ENCODE results near the gene GALE. TPM values are rescaled to one million over a fixed set of nuclear protein-coding genes. Genes with fewer than 3 reads are reported as not detected.

The GALE gene
- total and polyA plus RNA-seq, 2 of the 13 experiments (the other 11 are each of a cell fraction or from before 2014, with no cell fraction given) = 85.2 to 88.4 TPM

DNA sequence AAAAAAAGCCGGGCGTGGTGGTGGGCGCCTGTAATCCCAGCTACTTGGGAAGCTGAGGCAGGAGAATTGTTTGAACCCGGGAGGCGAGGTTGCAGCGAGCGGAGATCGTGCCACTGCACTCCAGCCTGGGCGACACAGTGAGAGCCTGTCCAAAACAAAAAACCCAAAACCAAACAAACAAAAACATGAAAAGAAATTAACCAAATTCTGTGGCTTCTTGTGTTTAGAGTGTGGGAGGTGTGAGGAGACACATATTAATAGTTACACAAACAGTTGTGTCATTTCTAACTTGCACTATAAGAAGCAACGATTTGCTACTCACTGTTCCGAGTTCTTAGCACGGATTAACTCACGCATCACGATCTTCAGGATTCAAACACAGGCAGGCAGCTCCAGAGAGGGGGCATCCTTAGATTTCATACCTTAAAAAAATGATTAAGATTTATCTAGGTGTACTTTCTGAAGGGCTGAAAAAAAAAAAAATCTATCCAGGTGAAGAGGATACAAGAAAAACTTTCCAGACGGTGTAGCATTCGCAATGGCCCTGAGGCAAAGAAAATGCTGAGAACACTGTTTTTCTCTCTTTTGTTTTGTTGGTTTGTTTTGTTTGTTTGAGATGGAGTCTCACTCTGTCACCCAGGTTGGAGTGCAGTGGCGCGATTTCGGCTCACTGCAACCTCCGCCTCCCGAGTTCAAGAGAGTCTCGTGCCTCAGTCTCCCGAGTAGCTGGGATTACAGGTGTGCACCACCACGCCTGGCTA, 25.4 kb upstream of the GALE start:
- Histone ChIP-seq H4K20me1 (ENCODE audit: insufficient read depth, low read length) (no peaks in the 10 kb centered on the region), H2AFZ (ENCODE audit: low read length) (peak overlapping the region; percentile 84), H3K9me3 (ENCODE audit: low read length) (no peaks in the 10 kb centered on the region), H3K36me3 (replicated peaks in 1 of 2; ENCODE audit: control insufficient read depth in 1 of 2, insufficient read depth in 2 of 2, low read length in 2 of 2) (no peaks in the 10 kb centered on the region), H3K79me2 (ENCODE audit: insufficient read depth, low read length) (peaks cover 14% of the 10 kb centered on the region), H3K27ac (ENCODE audit: extremely low read length, insufficient read depth, low read length) (peak overlapping the region; percentile 99), H3K4me1 (ENCODE audit: insufficient read depth, low read length) (peaks cover 31% of the 10 kb centered on the region), H3K4me3 (replicated peaks in 1 of 3; ENCODE audit: insufficient read depth in 1 of 3, low read depth in 2 of 3, low read length in 3 of 3) (peak overlapping the region; percentile 90 to 100 (median 99)), H3K27me3 (ENCODE audit: control insufficient read depth in 1 of 2, insufficient read depth in 2 of 2, low read length in 2 of 2) (no peaks in the 10 kb centered on the region; a peak in 1 of 5 replicates), H3K9ac (ENCODE audit: insufficient read depth, low read depth, low read length) (peak overlapping the region; percentile 100), H3K4me2 (ENCODE audit: low read depth, low read length) (peak overlapping the region; percentile 89)
- ATAC-seq (0 out of 3 replicates have a peak, but pooled peaks have one; percentile 19), DNase-seq (ENCODE audit: low spot score) (no peak), FAIRE-seq (no peak)
- TF ChIP-seq ZMYM2 (CRISPR knock-in tag; IDR thresholded peaks at IDR 0.05) (no peak), ZNF460 (CRISPR knock-in tag; IDR thresholded peaks at IDR 0.05; ENCODE audit: borderline replicate concordance) (peak; percentile 47; the same call in 1 of the 2 replicates), ZBTB38 (CRISPR knock-in tag; IDR thresholded peaks at IDR 0.05) (peak; percentile 41; the same call in 1 of the 2 replicates)
- WGBS (ENCODE audit: low lambda C conversion rate) = 29% methylated on average over 24 of the region's 24 CpGs
- POLR2A ChIA-PET = interaction anchor here (0.6 to 5.2 kb wide), 23 partner anchors 13 to 482 kb away, joined by 3 to 71 read pairs (median 4); partner anchors contain the start of genes GALE, HNRNPR, LYPLA2 and PITHD1
- no TSS peak for BruUV-seq (replicated peaks)
- in situ Hi-C loops (cut with HindIII; ENCODE audit: extremely low pct_ligation_motif_present, low pct_unique_long_range_greater_than_20kb) = no loop called here
- intact Hi-C loops (cut with micrococcal nuclease; ENCODE audit: unreplicated experiment) = no loop called here
- CTCF ChIA-PET (ENCODE audit: low intra/inter-chr PET ratio, low total read pairs) = no interaction called here

DNA sequence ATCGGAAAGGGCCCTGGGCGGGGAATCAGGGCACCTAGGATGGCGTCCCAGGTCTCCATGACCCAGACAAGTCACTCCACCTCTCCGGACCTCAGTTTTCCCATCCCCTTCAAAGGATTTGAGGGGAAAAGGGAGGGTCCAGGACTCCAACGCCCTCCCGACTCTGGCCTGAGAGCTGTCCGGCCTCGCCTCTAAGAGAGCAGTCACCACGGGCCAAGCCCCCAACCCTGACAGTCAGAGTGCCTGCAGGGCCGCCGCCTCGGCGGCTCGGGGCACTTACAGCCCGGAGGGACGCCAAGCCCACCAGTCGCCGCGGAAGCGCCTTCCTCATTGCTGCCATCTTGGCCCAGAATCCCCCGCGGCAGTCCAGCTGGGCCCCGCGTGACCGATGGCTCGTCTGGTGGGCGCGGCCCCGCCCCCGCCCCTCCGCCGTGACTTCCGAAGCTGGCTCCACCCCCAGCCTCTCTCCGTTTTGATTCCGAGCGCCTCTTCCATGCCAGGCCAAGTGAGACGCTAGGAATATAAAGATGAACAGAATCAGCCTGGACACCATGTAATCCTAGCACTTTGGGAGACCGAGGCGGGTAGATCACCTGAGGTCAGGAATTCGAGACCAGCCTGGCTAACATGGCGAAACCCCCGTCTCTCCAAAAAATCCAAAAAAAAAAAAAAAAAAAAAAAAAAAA, 24.7 kb upstream of the GALE start, which contains the start of gene HMGCL:
HMGCL (minus strand) TSS at position 354 of the 686 bp plus-strand sequence; CDS start at position 340, 14 bp downstream.
- 2% methylated on average over 12 of the region's 42 CpGs for WGBS (ENCODE audit: low lambda C conversion rate)
- BruUV-seq (replicated peaks) = TSS peak; percentile 92
- Histone ChIP-seq H3K27ac (ENCODE audit: extremely low read length, insufficient read depth, low read length) (peak within 1 kb of the TSS; percentile 99), H3K27me3 (ENCODE audit: control insufficient read depth in 1 of 2, insufficient read depth in 2 of 2, low read length in 2 of 2) (no peaks in the 10 kb centered on the region; a peak in 1 of 5 replicates), H3K9ac (ENCODE audit: insufficient read depth, low read depth, low read length) (peak within 1 kb of the TSS; percentile 100), H3K4me1 (ENCODE audit: insufficient read depth, low read length) (peaks cover 24% of the 10 kb centered on the region), H3K36me3 (replicated peaks in 1 of 2; ENCODE audit: control insufficient read depth in 1 of 2, insufficient read depth in 2 of 2, low read length in 2 of 2) (no peaks in the 10 kb centered on the region), H3K4me3 (replicated peaks in 1 of 3; ENCODE audit: insufficient read depth in 1 of 3, low read depth in 2 of 3, low read length in 3 of 3) (peak within 1 kb of the TSS; percentile 90 to 100 (median 99)), H3K79me2 (ENCODE audit: insufficient read depth, low read length) (peaks cover 14% of the 10 kb centered on the region), H2AFZ (ENCODE audit: low read length) (peak within 1 kb of the TSS; percentile 84), H3K4me2 (ENCODE audit: low read depth, low read length) (peak within 1 kb of the TSS; percentile 89), H4K20me1 (ENCODE audit: insufficient read depth, low read length) (no peaks in the 10 kb centered on the region), H3K9me3 (ENCODE audit: low read length) (no peaks in the 10 kb centered on the region)
- intact Hi-C loops (cut with micrococcal nuclease; ENCODE audit: unreplicated experiment) (no loop called here), in situ Hi-C loops (cut with HindIII; ENCODE audit: extremely low pct_ligation_motif_present, low pct_unique_long_range_greater_than_20kb) (no loop called here)
- FAIRE-seq (peak; percentile 18), DNase-seq (ENCODE audit: low spot score) (peak; percentile 80), ATAC-seq (peak; percentile 94)
- POLR2A ChIA-PET = interaction anchor here (0.6 to 5.2 kb wide), 29 partner anchors 13 to 481 kb away, joined by 3 to 71 read pairs (median 4); partner anchors contain the start of genes ELOA, GALE, HNRNPR and LYPLA2
- CTCF ChIA-PET (ENCODE audit: low intra/inter-chr PET ratio, low total read pairs) = interaction anchor here (0.8 kb wide), 1 partner anchor 43 kb away, joined by 3 read pairs; the partner anchor contains the start of gene FUCA1
- TF ChIP-seq AGO2 (optimal IDR thresholded peaks at IDR 0.05; ENCODE audit: low read depth, low read length) (peak; percentile 77), MTF2 (CRISPR knock-in tag; IDR thresholded peaks at IDR 0.05; ENCODE audit: borderline replicate concordance) (peak; percentile 48; the same call in 1 of the 2 replicates), HCFC1 (IDR thresholded peaks at IDR 0.05; ENCODE audit: low read depth, low read length) (no peak), FOXM1 (CRISPR knock-in tag; IDR thresholded peaks at IDR 0.05) (peak; percentile 69; the same call in 1 of the 2 replicates), ZNF264 (CRISPR knock-in tag; IDR thresholded peaks at IDR 0.05) (peak; percentile 62; the same call in 1 of the 2 replicates), HNRNPLL (IDR thresholded peaks at IDR 0.05; ENCODE audit: low read depth, low read length, poor library complexity, severe bottlenecking) (peak; percentile 38)
- TF ChIP-seq, protein P1, sequence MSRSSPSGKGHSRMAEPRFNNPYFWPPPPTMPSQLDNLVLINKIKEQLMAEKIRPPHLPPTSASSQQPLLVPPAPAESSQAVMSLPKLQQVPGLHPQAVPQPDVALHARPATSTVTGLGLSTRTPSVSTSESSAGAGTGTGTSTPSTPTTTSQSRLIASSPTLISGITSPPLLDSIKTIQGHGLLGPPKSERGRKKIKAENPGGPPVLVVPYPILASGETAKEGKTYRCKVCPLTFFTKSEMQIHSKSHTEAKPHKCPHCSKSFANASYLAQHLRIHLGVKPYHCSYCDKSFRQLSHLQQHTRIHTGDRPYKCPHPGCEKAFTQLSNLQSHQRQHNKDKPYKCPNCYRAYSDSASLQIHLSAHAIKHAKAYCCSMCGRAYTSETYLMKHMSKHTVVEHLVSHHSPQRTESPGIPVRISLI (CRISPR knock-in tag; IDR thresholded peaks at IDR 0.05; ENCODE audit: borderline replicate concordance) = peak; percentile 28; the same call in 1 of the 2 replicates
- TF ChIP-seq, protein P2, sequence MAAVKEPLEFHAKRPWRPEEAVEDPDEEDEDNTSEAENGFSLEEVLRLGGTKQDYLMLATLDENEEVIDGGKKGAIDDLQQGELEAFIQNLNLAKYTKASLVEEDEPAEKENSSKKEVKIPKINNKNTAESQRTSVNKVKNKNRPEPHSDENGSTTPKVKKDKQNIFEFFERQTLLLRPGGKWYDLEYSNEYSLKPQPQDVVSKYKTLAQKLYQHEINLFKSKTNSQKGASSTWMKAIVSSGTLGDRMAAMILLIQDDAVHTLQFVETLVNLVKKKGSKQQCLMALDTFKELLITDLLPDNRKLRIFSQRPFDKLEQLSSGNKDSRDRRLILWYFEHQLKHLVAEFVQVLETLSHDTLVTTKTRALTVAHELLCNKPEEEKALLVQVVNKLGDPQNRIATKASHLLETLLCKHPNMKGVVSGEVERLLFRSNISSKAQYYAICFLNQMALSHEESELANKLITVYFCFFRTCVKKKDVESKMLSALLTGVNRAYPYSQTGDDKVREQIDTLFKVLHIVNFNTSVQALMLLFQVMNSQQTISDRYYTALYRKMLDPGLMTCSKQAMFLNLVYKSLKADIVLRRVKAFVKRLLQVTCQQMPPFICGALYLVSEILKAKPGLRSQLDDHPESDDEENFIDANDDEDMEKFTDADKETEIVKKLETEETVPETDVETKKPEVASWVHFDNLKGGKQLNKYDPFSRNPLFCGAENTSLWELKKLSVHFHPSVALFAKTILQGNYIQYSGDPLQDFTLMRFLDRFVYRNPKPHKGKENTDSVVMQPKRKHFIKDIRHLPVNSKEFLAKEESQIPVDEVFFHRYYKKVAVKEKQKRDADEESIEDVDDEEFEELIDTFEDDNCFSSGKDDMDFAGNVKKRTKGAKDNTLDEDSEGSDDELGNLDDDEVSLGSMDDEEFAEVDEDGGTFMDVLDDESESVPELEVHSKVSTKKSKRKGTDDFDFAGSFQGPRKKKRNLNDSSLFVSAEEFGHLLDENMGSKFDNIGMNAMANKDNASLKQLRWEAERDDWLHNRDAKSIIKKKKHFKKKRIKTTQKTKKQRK (IDR thresholded peaks at IDR 0.05; ENCODE audit: low read length) = no peak
